Right lung (tissue), 10 donors: ENCODE results near the gene CBARP. TPM values are rescaled to one million over a fixed set of nuclear protein-coding genes. Genes with fewer than 3 reads are reported as not detected.
A peak's percentile ranks its signal among the peaks of the same experiment; 100 is the strongest.

Experiments used
- DNase-seq, 2 donors: peaks; one replicate each; pipeline ENCODE4 v3.0.0-alpha.2; 2013
- long read RNA-seq, 8 donors: transcript quantifications; one replicate each; lab custom pipeline, GENCODE V29; 2026
- polyA plus RNA-seq, 5 donors: library from polyadenylated mRNA; unstranded; fragments of 120-200 nt; gene quantifications; one replicate each; pipeline versions ENCODE4 v1.2.1 to v1.2.3, GENCODE V29; 2013; ENCODE audit warnings: inconsistent platforms in 1 of 5, low replicate concordance in 1 of 5; ENCODE audit not compliant: insufficient read length in 5 of 5, insufficient read depth in 1 of 5

The CBARP gene, protein sequence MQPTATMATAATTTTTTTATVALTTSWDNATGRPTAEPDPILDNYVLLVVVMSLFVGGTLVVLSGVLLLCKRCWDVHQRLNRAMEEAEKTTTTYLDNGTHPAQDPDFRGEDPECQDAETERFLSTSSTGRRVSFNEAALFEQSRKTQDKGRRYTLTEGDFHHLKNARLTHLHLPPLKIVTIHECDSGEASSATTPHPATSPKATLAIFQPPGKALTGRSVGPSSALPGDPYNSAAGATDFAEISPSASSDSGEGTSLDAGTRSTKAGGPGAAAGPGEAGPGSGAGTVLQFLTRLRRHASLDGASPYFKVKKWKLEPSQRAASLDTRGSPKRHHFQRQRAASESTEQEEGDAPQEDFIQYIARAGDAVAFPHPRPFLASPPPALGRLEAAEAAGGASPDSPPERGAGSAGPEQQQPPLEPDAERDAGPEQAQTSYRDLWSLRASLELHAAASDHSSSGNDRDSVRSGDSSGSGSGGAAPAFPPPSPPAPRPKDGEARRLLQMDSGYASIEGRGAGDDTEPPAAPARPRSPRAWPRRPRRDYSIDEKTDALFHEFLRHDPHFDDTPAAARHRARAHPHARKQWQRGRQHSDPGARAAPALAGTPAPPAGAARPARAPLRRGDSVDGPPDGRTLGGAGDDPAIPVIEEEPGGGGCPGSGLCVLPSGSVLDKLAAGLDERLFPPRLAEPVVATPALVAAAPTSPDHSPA
- polyA plus RNA-seq = 1 to 10 TPM in 4 of 5 donors, under 1 TPM in 1; 0.97 to 2.5 (median 1.5) TPM
- long read RNA-seq, donor 1, partial matches to known transcripts = 2,568 of 3,116 reads
- long read RNA-seq, donor 1, other reads (novel, unspliced or antisense) = 547 of 3,116 reads
- long read RNA-seq, donor 2 = 0 reads
- long read RNA-seq, donor 3, partial matches to known transcripts = 407 of 407 reads
- long read RNA-seq, donor 3, other reads (novel, unspliced or antisense) = 0 of 407 reads
- long read RNA-seq, donor 4, partial matches to known transcripts = 303 of 303 reads
- long read RNA-seq, donor 4, other reads (novel, unspliced or antisense) = 0 of 303 reads
- long read RNA-seq, donor 5, partial matches to known transcripts = 503 of 517 reads
- long read RNA-seq, donor 5, other reads (novel, unspliced or antisense) = 14 of 517 reads
- long read RNA-seq, donor 6, partial matches to known transcripts = 1,625 of 2,357 reads
- long read RNA-seq, donor 6, other reads (novel, unspliced or antisense) = 732 of 2,357 reads
- long read RNA-seq, donor 7, partial matches to known transcripts = 76 of 76 reads
- long read RNA-seq, donor 7, other reads (novel, unspliced or antisense) = 0 of 76 reads
- long read RNA-seq, donor 8, full-length matches to known transcripts = 1 of 598 reads
- long read RNA-seq, donor 8, partial matches to known transcripts = 451 of 598 reads
- long read RNA-seq, donor 8, other reads (novel, unspliced or antisense) = 146 of 598 reads

DNA sequence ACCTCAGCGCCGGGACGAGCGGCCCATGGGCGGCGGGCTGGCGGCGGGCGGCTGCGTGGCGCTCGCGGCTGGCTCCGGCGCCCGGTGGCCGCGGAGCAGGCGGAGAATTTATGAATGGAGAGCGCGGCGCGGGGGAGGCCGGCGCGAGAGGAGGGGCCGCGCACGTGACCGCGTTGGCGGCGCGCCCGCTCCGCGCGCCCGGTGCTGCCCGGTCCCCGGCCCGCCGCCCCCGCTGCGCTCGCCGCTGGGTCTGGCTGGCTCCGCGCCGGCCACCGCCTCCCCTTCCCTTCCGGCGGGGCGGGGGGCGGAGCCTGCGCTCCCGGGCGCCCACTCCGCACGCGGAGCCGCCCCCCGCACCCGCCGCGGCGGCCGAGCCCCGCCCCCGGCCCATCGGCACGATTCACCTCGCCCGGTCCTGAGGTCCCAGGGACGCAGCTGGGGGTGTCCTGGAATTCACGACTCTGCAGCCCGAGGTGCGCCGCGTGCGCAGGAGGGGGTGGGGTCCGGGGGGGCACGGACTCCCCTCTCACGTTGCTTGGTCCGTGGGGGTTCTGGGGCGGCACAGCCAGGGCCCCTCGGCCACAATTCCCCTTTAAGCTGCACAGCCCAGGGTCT lies at the start of gene CBARP:
TSS of gene CBARP (minus strand) at position 252 of the 615 bp plus-strand sequence. CDS start 1,905 bp downstream, outside the sequence.
- DNase-seq = no peak

GRCh38 chr19:1286487-1287353 lies 48.9 kb upstream of the CBARP start:
- no peak for DNase-seq

DNA sequence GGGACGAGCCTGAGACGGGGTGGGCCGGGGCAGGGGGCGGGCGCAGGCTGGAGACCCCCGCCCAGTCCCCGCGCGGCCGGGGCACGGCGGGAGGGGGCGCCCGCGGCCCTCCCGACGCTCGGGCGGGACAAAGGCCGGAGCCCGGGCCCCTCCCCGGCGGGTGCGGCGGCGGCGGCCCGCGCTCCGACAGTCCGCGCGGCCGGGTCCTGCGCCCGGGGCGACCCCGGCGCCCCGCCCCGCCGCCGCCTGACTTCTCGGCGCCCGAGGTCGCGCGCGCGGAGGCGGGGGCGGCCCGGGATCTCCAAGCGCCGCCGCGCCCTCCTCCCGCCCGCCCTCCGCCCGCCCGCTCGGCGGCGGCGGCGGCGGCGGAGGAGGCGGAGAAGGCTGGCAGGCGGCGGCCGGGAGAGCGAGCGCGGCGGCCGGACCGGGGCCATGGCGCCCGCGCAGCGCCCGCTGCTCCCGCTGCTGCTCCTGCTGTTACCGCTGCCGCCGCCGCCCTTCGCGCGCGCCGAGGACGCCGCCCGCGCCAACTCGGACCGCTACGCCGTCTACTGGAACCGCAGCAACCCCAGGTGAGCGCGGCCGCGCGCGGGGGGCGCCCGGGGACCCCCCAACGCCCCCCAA lies 48.0 kb upstream of the CBARP start, which contains the start of gene EFNA2:
TSS of gene EFNA2 (plus strand) at position 137 of the 624 bp plus-strand sequence. CDS start at position 433, 296 bp downstream.
- no peak for DNase-seq

GRCh38 chr19:1284979-1285736 lies 47.4 kb upstream of the CBARP start:
- DNase-seq = no peak

DNA sequence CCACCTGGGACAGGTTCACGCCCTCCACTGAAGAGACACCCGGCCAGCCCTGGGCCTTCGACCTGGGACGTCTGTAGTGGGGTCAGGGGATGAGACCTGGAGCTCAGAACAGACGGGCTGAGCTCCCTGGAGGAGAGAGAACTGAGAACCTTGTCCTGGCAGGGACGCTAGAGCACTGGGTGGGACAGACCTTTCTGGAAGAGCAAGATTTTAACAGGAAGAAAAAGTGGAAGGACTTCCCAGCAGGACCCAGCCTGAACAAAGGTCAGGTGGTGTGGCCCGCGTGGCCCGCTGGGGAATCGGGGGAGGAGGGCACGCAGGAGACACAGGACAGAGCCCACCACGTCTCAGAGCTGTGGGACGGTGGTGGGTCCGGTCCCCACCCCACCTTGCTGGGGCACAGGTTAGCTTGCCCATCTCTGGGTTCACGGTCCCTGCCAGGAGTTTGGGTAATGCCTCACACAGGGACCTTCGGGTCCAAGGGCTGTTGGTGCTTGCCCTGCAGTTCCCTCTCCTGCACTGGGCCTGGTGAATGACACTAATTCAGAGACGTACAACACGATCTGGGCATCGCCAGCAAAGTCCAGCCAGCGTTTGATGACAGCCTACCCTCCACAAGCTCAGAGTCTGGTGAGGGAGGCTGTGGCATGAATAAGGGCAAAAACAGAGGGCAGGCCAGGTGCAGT lies 46.6 kb upstream of the CBARP start:
- no peak for DNase-seq

DNA sequence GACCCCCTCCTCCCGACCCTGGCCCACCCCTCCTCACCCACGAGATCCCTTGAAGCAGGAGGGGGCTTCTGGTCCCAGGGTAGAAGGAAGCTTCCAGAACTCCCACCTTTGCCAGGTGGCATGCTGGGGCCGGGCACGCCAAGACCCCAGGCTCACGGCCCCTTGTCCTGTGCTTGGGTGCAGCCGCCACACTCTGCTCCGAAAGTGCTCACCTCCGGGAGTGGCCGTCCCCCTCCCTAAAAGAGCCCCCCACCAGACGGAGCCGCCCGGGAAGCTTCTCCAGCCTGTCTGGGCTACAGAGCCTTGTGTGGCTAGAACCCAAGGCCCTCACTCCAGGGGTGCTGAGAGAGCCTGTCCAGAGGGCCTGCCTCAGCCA lies 46.1 kb upstream of the CBARP start:
- no peak for DNase-seq

- no peak for DNase-seq
Observed at GRCh38 chr19:1283207-1283916, 45.6 kb upstream of the CBARP start.

GRCh38 chr19:1282588-1283206 lies 44.9 kb upstream of the CBARP start:
- DNase-seq = no peak

DNA sequence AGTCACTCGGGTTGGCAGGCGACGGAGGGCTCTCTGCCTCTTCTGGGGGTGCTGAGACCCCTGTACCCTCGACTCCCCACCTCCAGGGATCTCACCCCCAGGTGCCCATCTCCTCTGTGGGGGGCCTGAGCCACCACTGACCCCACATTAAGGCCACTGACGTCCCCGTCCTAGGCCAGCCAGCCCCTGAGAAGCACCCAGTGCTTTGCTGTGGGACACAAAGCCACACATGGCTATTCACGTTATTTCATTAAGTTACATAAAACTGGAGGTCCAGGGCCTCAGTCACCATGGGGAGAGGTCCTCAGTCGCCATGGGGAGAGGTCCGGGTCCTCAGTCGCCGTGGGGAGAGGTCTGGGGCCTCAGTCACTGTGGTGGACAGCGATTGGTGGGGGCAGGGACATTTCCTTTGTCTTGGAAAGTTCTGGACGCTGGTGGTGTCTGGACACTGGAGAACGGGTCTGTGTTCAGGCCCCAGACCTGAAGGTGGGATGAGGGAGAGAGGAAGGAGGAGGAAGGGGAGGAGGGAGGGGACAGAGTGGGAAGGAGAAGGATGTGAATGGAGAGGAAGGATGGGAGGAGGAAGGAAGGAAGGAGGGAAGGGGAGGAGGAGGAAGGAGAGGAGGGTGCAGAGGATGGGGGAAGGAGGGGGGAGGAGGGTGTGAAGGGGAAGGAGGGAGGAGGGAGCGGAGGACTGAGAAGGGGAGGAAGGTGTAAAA lies 43.9 kb upstream of the CBARP start:
- DNase-seq = no peak

DNA sequence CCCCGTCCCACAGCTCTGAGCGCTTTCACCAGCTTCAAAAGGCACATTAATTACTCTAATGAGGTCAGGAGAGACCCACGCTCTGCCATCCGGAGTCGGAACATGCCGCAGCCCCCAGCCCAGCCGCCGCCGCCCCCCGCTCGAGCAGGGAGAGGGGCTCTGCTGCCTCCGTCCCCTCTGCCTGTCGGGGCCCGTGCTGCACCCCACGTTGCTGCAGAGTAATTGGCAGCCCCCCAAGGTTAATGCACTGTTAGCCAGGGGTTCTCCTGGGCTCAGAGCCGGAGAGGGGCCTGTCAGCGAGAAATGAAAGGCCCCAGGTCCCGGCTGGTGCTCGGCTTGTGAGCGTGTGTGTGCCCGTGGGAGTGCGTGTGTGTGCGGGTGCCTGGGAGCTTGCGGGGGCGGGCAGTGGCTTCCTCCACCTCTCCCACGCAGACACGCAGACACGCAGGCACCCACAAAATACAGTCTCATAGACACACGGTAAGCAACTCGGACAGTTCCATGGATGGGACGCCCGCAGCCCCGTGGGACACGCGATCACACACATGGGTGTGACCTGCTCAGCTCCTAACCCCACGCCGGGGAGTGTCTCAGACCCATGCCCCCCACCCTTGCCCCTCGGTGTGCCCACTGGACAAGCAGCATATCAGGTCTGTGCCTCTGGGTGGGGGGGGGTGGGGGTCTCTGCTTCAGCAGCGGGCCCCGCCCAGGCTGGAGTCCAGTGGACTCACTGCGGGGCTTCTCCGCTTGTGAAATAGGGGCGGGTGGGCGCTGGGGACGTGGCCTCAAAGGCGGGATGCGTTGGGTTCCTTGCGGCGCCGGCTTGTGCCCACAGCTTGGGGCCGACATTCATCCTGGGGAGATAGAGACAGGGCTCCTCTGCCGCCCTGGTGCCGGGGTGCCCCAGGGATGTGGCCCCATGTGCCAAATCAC lies 43.1 kb upstream of the CBARP start:
- no peak for DNase-seq

- DNase-seq = peak; percentile 78 to 85
Observed at GRCh38 chr19:1279782-1280341, 42.1 kb upstream of the CBARP start.

- no peak for DNase-seq
Observed at GRCh38 chr19:1278713-1279660, 41.2 kb upstream of the CBARP start.

GRCh38 chr19:1278074-1278473 lies 40.3 kb upstream of the CBARP start:
- DNase-seq = no peak
